ENCODE data around the gene PLA2G4F. TPM values are rescaled to one million over a fixed set of nuclear protein-coding genes. Genes with fewer than 3 reads are reported as not detected.

Gene PLA2G4F
- total RNA-seq, 4 donors from 2014 or later: not detected

- Histone ChIP-seq H3K4me3 (no peak overlapping the region), H3K4me1 (no peaks in the 10 kb centered on the region), H3K36me3 (no peaks in the 10 kb centered on the region), H3K27me3 (peaks cover 0 to 17% of the 10 kb centered on the region in 2 donors), H3K9me3 (no peaks in the 10 kb centered on the region), H3K27ac (no peak overlapping the region)
- no peak for DNase-seq (ENCODE audit: low spot score in 2 of 2)
- WGBS, 2 donors: 59 to 72% methylated on average over 6 to 8 of the region's 8 CpGs
- no peak for TF ChIP-seq CTCF (IDR thresholded peaks at IDR 0.05)
- TF ChIP-seq EP300 (IDR thresholded peaks at IDR 0.05): no peak
- no peak for TF ChIP-seq POLR2A (IDR thresholded peaks at IDR 0.05)
These were observed 26.0 kb downstream of the PLA2G4F start for GRCh38 chr15:42130246-42130986.

DNA sequence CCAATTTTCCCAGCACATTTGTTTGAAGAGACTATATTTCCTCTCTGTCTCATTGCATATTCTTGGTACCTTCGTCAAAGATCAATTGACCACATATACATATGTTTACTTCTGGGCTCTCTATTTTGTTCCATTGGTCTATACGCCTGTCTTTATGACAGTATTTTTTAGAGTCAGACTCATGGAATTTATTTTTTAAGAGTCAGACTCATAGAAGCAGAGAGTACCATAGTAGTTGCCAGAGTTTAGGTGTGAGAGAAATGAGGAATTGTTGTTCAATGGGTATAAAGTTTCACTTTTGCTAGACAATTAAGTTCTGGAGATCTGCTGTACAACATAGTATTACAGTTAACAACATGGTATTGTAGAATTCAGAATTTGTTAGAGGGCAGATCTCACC lies 27.1 kb downstream of the PLA2G4F start:
- no peak for DNase-seq (ENCODE audit: low spot score in 2 of 2)
- no peaks in the 10 kb centered on the region for H3K36me3 ChIP-seq
- TF ChIP-seq POLR2A (IDR thresholded peaks at IDR 0.05): no peak
- no peak for TF ChIP-seq CTCF (IDR thresholded peaks at IDR 0.05)
- no peak overlapping the region for H3K4me3 ChIP-seq
- H3K27ac ChIP-seq: no peak overlapping the region
- H3K4me1 ChIP-seq: no peaks in the 10 kb centered on the region
- no peaks in the 10 kb centered on the region for H3K9me3 ChIP-seq
- WGBS, 2 donors: 78% methylated on average over 2 of the region's 2 CpGs
- H3K27me3 ChIP-seq: peaks cover 0 to 17% of the 10 kb centered on the region in 2 donors

DNA sequence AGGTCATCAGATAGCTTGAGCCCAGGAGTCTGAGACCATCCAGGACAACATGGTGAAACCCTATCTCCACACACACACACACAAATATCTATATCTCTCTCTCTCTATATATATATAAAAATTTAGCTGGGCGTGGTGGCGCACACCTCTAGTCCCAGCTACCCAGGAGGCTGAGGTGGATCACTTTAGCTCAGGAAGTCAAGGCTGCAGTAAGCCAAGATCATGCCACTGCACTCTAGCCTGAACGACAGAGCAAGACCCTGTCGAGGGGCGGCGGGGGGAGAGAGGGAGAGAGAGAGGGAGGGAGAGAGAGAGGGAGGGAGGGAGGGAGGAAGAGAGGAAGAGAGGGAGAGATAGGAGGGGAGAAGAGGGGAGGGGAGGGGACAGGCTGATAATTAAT lies 28.0 kb downstream of the PLA2G4F start:
- Histone ChIP-seq H3K36me3 (no peaks in the 10 kb centered on the region), H3K27ac (no peak overlapping the region), H3K9me3 (no peaks in the 10 kb centered on the region), H3K4me1 (no peaks in the 10 kb centered on the region), H3K27me3 (peaks cover 0 to 17% of the 10 kb centered on the region in 2 donors), H3K4me3 (no peak overlapping the region)
- no peak for DNase-seq (ENCODE audit: low spot score in 2 of 2)
- 58 to 66% methylated on average over 6 of the region's 6 CpGs for WGBS, 2 donors
- TF ChIP-seq CTCF (IDR thresholded peaks at IDR 0.05): no peak
- TF ChIP-seq EP300 (IDR thresholded peaks at IDR 0.05): no peak
- TF ChIP-seq POLR2A (IDR thresholded peaks at IDR 0.05): no peak

GRCh38 chr15:42123546-42123945 lies 32.9 kb downstream of the PLA2G4F start:
- 94% methylated on average over 3 of the region's 3 CpGs for WGBS, 2 donors
- Histone ChIP-seq H3K9me3 (no peaks in the 10 kb centered on the region), H3K27me3 (peaks cover 0 to 13% of the 10 kb centered on the region in 2 donors), H3K4me1 (no peaks in the 10 kb centered on the region), H3K27ac (no peak overlapping the region), H3K36me3 (no peaks in the 10 kb centered on the region), H3K4me3 (no peak overlapping the region)
- no peak for TF ChIP-seq CTCF (IDR thresholded peaks at IDR 0.05)
- no peak for TF ChIP-seq EP300 (IDR thresholded peaks at IDR 0.05)
- no peak for DNase-seq (ENCODE audit: low spot score in 2 of 2)

GRCh38 chr15:42121682-42122081 lies 34.8 kb downstream of the PLA2G4F start:
- Histone ChIP-seq H3K36me3 (no peaks in the 10 kb centered on the region), H3K27ac (no peak overlapping the region), H3K4me3 (no peak overlapping the region), H3K27me3 (no peaks in the 10 kb centered on the region), H3K4me1 (no peaks in the 10 kb centered on the region), H3K9me3 (no peaks in the 10 kb centered on the region)
- TF ChIP-seq EP300 (IDR thresholded peaks at IDR 0.05): no peak
- TF ChIP-seq CTCF (IDR thresholded peaks at IDR 0.05): no peak
- no peak for TF ChIP-seq POLR2A (IDR thresholded peaks at IDR 0.05)
- no peak for DNase-seq (ENCODE audit: low spot score in 2 of 2)
- 33 to 46% methylated on average over 2 of the region's 2 CpGs for WGBS, 2 donors

Data from tibial nerve (tissue), 4 donors.